DND-41 (cell line): ENCODE measurements around the gene HYAL1.
"Not testable (repeated sequence)": the region's sequence is repeated elsewhere in the genome, so short reads cannot be mapped to it uniquely, and the experiment has no call there.

Source experiments
- ATAC-seq: fragments of 200-7000 bp; cut with Tn5 transposase; 3 replicates; pipeline ENCODE4 v1.9.1; 2021; ENCODE audit warnings: low read depth; ENCODE audit not compliant: insufficient read depth
- DNase-seq: peaks from one replicate; pipeline ENCODE4 v3.0.0-alpha.2; 2020
- H2AFZ ChIP-seq: 2 replicates; pipeline ENCODE4 v1.6.0; 2012; ENCODE audit warnings: low read depth, low read length
- H3K27ac ChIP-seq: 2 replicates; pipeline ENCODE4 v1.5.1; 2012; ENCODE audit warnings: low read length, inconsistent platforms
- H3K27me3 ChIP-seq: fragments of 200-600 bp; sonication (generic); 2 replicates; pipeline ENCODE4 v1.6.0; 2012; ENCODE audit warnings: low read length, mild to moderate bottlenecking, inconsistent platforms; ENCODE audit not compliant: insufficient read depth, poor library complexity
- H3K36me3 ChIP-seq: 2 replicates; pipeline ENCODE4 v1.5.1; 2012; ENCODE audit warnings: low read length, inconsistent platforms; ENCODE audit not compliant: insufficient read depth
- H3K4me1 ChIP-seq: 2 replicates; pipeline ENCODE4 v1.5.1; 2012; ENCODE audit warnings: mild to moderate bottlenecking, low read length; ENCODE audit not compliant: insufficient read depth
- H3K4me2 ChIP-seq: 2 replicates; pipeline ENCODE4 v1.6.0; 2012; ENCODE audit warnings: mild to moderate bottlenecking, moderate library complexity, low read length, inconsistent platforms; ENCODE audit not compliant: insufficient read depth
- H3K4me3 ChIP-seq, 2 experiments: fragments of 200-600 bp in 1 of 2; shearing (Covaris generic) in 1 of 2; 2 replicates each; pipeline ENCODE4 v1.5.1; 2012 to 2016; ENCODE audit warnings: inconsistent platforms in 2 of 2, low read length in 2 of 2, mild to moderate bottlenecking in 2 of 2, low read depth in 1 of 2, moderate library complexity in 1 of 2
- H3K79me2 ChIP-seq: 2 replicates; pipeline ENCODE4 v1.6.0; 2012; ENCODE audit warnings: low read length, inconsistent platforms; ENCODE audit not compliant: insufficient read depth
- H3K9ac ChIP-seq: 2 replicates; pipeline ENCODE4 v1.6.0; 2012; ENCODE audit warnings: low read depth, mild to moderate bottlenecking, inconsistent platforms, low read length, moderate library complexity
- H3K9me3 ChIP-seq: 2 replicates; pipeline ENCODE4 v1.5.1; 2012; ENCODE audit warnings: low read length, moderate library complexity, mild to moderate bottlenecking, inconsistent platforms; ENCODE audit not compliant: insufficient read depth, severe bottlenecking
- H4K20me1 ChIP-seq: 2 replicates; pipeline ENCODE4 v1.6.0; 2012; ENCODE audit warnings: low read length; ENCODE audit not compliant: insufficient read depth
- CTCF ChIP-seq: IDR thresholded peaks from 2 replicates; pipeline ENCODE4 v1.5.1; 2012; ENCODE audit warnings: borderline replicate concordance, low read length, moderate library complexity, mild to moderate bottlenecking; ENCODE audit not compliant: poor library complexity, severe bottlenecking; ENCODE audit errors: extremely low read depth
- EZH2 ChIP-seq: IDR thresholded peaks from 3 replicates; pipeline ENCODE4 v1.6.1; 2012; ENCODE audit warnings: borderline replicate concordance, low read depth, mild to moderate bottlenecking, moderate library complexity, low read length, inconsistent platforms; ENCODE audit not compliant: severe bottlenecking

The HYAL1 gene

GRCh38 chr3:50314342-50314741 lies 11.0 kb upstream of the HYAL1 start:
- Histone ChIP-seq H3K4me3 (no peak overlapping the region), H3K27ac (no peak overlapping the region), H2AFZ (no peak overlapping the region), H3K27me3 (no peaks in the 10 kb centered on the region), H3K79me2 (peaks cover 8% of the 10 kb centered on the region), H3K9me3 (peaks cover 7% of the 10 kb centered on the region), H3K9ac (no peak overlapping the region), H3K4me1 (peaks cover 15% of the 10 kb centered on the region), H3K4me2 (no peak overlapping the region), H4K20me1 (peaks cover 13% of the 10 kb centered on the region; the same call in 1 of the 2 replicates), H3K36me3 (peaks cover 35% of the 10 kb centered on the region)
- TF ChIP-seq CTCF (no peak), EZH2 (no peak)
- no peak for DNase-seq
- no peak for ATAC-seq

- H3K79me2 ChIP-seq, H3K9ac ChIP-seq, H4K20me1 ChIP-seq, ATAC-seq, H2AFZ ChIP-seq, H3K27me3 ChIP-seq, DNase-seq, H3K4me2 ChIP-seq, H3K4me3 ChIP-seq, H3K4me1 ChIP-seq, H3K27ac ChIP-seq: not testable (repeated sequence)
- Histone ChIP-seq H3K36me3 (peaks cover 14% of the 10 kb centered on the region), H3K9me3 (peaks cover 15% of the 10 kb centered on the region)
Measured at GRCh38 chr3:50312041-50312440, 8.7 kb upstream of the HYAL1 start.

GRCh38 chr3:50304601-50305000 lies 1.2 kb upstream of the HYAL1 start:
- TF ChIP-seq EZH2 (no peak), CTCF (no peak)
- no peak for DNase-seq
- ATAC-seq: no peak
- H3K27ac ChIP-seq: no peak overlapping the region
- H3K4me1 ChIP-seq: peaks cover 11% of the 10 kb centered on the region
- no peaks in the 10 kb centered on the region for H3K79me2 ChIP-seq
- no peak overlapping the region for H2AFZ ChIP-seq
- H3K9ac ChIP-seq: no peak overlapping the region
- peaks cover 14% of the 10 kb centered on the region for H3K9me3 ChIP-seq
- no peak overlapping the region for H3K4me2 ChIP-seq
- H3K4me3 ChIP-seq: no peak overlapping the region
- H3K27me3 ChIP-seq: no peaks in the 10 kb centered on the region
- H3K36me3 ChIP-seq: no peaks in the 10 kb centered on the region
- H4K20me1 ChIP-seq: no peaks in the 10 kb centered on the region

GRCh38 chr3:50302095-50303012 lies 1.0 kb downstream of the HYAL1 start:
- no peak overlapping the region for H3K9ac ChIP-seq
- H3K27ac ChIP-seq: no peak overlapping the region
- peaks cover 2% of the 10 kb centered on the region; the same call in 1 of the 2 replicates for H3K36me3 ChIP-seq
- peaks cover 3% of the 10 kb centered on the region; the same call in 1 of the 2 replicates for H4K20me1 ChIP-seq
- DNase-seq: no peak
- no peak for TF ChIP-seq EZH2
- TF ChIP-seq CTCF: no peak
- H3K4me3 ChIP-seq: no peak overlapping the region
- no peak for ATAC-seq
- no peak overlapping the region for H3K4me2 ChIP-seq
- peaks cover 4% of the 10 kb centered on the region for H3K9me3 ChIP-seq
- H3K4me1 ChIP-seq: peaks cover 28% of the 10 kb centered on the region
- H3K27me3 ChIP-seq: no peaks in the 10 kb centered on the region
- peaks cover 7% of the 10 kb centered on the region; the same call in 1 of the 2 replicates for H3K79me2 ChIP-seq
- H2AFZ ChIP-seq: no peak overlapping the region
